AG10803 (cell line): ENCODE data around the gene TOP3A.

Source experiments
- DNase-seq: peaks from one replicate; pipeline ENCODE4 v3.0.0; 2010; ENCODE audit warnings: low read depth
- H3K4me3 ChIP-seq: 2 replicates; pipeline ENCODE4 v1.5.1; 2011; ENCODE audit warnings: mild to moderate bottlenecking, low read length, control low read depth
- CTCF ChIP-seq: conservative IDR thresholded peaks from 2 replicates; pipeline ENCODE4 v1.5.1; 2011; ENCODE audit warnings: mild to moderate bottlenecking, low read length, control low read depth, inconsistent platforms

TOP3A gene

GRCh38 chr17:18226284-18226945, 88.4 kb downstream of the TOP3A start:
- TF ChIP-seq CTCF, result no peak
- no peak for DNase-seq
- peak overlapping the region; percentile 90 for H3K4me3 ChIP-seq

- no peak for DNase-seq
- H3K4me3 ChIP-seq, result peak overlapping the region; percentile 90
- no peak for TF ChIP-seq CTCF
Observed at GRCh38 chr17:18225642-18226283, 89.0 kb downstream of the TOP3A start.

DNA sequence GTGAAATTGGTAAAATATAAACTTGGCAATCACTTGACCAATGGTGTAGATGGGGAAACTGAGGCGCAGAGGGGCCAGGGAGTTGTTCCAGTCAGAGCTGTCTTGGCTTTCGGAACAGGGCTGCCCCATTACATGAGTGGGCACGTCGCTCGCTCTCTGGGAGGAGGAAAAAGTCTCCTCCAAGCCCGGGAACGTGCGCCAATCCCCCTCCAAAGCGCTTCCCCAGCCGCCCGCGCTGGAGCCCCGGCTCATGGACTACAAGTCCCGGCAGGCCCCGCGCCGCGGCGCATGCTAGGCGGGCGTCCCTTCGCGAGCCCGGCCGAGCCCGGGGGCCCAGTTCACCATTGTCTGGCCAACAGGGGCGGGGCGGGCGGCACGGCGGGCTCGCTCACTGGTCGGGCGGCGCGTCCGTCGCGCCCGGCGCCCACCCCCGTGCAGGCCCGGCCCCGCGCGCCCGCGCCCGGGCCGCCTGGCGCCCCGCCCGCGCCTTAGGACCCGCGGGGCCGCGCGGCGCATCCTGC, 89.6 kb downstream of the TOP3A start, which contains the start of gene LLGL1:
Gene LLGL1, plus strand, starts transcription at position 515 of the 521 bp plus-strand sequence. CDS start 48 bp downstream, outside the sequence.
- peak within 1 kb of the TSS; percentile 90 for H3K4me3 ChIP-seq
- DNase-seq, result peak; percentile 94
- no peak for TF ChIP-seq CTCF

DNA sequence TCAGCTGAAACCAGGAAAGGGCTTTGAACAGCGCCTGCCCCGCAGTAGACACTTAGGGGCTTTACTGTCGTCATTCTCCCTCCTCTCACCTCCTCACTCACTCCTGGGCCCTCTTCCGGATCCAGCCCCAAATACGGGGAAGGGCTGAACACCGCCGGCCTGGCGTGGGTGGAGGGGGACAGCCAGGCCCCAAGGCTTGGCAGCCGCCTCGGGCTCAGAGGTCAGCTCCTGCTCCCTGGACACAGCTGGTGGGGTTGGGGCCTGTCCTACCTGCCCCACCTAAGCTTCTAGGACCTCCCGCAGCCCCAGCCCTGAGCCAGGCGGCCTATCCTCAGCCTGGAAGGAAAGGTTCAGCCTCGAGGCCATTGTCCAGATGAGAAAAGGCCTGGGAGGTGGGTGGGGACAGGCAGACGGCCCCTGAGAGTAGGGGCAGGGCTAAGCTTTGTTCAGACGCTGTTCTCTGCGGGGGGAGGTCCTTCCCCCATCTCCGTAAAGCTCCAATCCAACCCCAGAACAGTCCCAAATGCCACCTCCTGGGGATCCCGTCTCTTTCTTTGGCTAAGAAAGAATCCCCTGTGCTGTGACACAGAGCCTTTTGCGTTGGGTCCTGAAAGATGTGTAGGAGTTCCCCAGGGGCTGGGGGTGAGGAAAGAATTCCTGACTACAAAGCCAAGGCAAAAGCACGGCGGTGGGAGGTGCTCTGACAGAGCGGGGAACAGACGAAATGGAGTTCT, 90.2 kb downstream of the TOP3A start:
- no peak for DNase-seq
- H3K4me3 ChIP-seq, result peak overlapping the region; percentile 59
- TF ChIP-seq CTCF, result no peak

GRCh38 chr17:18224053-18224386, 90.8 kb downstream of the TOP3A start:
- H3K4me3 ChIP-seq, result no peak overlapping the region
- DNase-seq, result no peak
- no peak for TF ChIP-seq CTCF
